ENCODE results near the gene PLB1.

The PLB1 gene

DNA sequence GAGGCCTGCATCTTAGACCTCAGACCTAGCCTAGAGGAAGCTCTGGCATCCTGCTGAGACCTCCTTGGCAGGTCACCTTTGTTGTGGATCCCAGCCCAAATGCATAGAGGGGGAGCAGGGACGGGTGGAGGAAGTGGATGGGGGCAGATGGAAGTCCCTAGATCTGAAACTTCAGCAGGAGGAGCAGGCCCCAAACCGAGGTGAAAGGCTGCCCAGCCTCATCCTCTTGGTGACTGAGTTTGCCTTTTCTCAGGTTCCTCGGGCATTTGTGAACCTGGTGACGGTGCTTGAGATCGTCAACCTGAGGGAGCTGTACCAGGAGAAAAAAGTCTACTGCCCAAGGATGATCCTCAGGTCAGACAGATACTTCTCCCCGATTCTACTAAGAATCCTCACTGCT lies 86.3 kb downstream of the PLB1 start:
- H3K4me3 ChIP-seq (ENCODE audit: low read length) = no peak overlapping the region
- TF ChIP-seq, protein P1, sequence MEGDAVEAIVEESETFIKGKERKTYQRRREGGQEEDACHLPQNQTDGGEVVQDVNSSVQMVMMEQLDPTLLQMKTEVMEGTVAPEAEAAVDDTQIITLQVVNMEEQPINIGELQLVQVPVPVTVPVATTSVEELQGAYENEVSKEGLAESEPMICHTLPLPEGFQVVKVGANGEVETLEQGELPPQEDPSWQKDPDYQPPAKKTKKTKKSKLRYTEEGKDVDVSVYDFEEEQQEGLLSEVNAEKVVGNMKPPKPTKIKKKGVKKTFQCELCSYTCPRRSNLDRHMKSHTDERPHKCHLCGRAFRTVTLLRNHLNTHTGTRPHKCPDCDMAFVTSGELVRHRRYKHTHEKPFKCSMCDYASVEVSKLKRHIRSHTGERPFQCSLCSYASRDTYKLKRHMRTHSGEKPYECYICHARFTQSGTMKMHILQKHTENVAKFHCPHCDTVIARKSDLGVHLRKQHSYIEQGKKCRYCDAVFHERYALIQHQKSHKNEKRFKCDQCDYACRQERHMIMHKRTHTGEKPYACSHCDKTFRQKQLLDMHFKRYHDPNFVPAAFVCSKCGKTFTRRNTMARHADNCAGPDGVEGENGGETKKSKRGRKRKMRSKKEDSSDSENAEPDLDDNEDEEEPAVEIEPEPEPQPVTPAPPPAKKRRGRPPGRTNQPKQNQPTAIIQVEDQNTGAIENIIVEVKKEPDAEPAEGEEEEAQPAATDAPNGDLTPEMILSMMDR (conservative IDR thresholded peaks at IDR 0.05; ENCODE audit: low read length) = no peak
- no peak for DNase-seq (ENCODE audit: low read depth)

DNA sequence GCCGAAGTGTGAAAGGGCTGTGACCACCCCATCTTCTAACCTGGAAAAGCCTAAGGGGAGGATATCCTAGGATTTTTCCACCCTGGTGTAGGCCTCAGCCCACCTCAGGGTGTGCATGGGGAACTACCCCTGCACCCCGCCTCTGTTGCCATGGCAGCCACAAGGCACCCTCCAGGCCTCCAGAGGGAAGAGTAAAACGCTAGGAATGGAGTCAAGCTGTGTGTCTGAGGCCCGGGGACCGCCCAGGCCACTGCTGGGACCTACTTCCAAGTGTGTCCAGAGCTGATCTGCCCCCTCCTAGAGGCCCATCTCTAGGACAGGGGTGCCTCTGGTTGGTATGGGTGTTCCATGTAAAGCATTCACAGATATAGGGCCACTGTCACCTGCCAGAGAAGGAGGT lies 86.7 kb downstream of the PLB1 start:
- no peak for DNase-seq (ENCODE audit: low read depth)
- H3K4me3 ChIP-seq (ENCODE audit: low read length) = no peak overlapping the region

DNA sequence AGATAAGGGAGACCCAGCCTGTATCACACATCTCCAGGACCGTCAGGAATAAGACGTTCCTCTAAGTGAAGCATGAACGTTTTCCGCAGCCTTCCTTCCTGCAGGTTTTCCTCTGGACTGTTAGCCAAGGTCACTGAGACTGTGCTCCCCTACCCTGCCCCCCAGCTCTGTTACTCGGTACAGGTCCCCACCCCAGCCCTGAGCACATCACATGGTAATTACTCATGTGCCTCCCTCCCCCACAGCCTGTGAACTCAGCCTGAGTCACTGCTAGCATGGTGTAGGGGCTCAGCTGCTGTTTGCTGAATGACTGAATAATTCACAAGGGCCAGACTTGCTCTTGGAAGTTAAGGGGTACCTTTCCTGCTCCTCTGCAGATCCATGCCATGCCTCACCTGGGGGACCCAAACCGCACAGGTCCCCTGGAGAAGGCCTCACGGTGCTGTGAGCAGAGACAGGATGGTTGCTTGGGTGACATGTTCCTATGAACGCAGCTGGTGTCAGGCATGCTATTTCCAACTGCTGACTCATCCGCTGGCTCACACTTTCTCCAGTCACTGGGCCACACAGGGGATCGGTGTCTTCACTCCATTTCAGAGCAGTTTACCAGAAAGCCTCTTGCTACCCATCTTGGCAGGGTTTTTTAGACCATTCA lies 88.2 kb downstream of the PLB1 start:
- peak overlapping the region; percentile 43 for H3K4me3 ChIP-seq (ENCODE audit: low read length)
- peak; percentile 87 for DNase-seq (ENCODE audit: low read depth)
- TF ChIP-seq, protein P1 (conservative IDR thresholded peaks at IDR 0.05; ENCODE audit: low read length) = no peak

More for the DNA sequence above, 86.7 kb downstream of the PLB1 start:
- TF ChIP-seq, protein P1 (conservative IDR thresholded peaks at IDR 0.05; ENCODE audit: low read length) = no peak

DNA sequence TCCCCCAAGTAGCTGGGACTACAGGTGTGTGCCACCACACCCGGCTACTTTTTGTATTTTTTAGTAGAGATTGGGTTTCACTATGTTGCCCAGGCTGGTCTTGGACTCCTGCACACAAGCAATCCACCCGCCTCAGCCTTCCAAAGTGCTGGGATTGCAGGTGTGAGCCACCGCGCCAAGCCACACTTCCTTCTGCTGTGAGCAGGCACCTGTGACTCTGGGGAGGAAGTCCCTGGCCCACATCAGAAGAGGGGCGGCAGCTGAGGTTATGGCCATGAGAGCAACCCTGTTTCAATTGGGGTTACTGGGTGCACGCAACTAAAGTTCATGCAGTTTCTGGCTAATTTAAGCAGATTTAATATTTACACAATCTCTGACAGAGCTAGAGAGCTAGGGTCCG lies 91.0 kb downstream of the PLB1 start:
- TF ChIP-seq, protein P1 (conservative IDR thresholded peaks at IDR 0.05; ENCODE audit: low read length) = no peak
- no peak overlapping the region for H3K4me3 ChIP-seq (ENCODE audit: low read length)
- DNase-seq (ENCODE audit: low read depth) = no peak

DNA sequence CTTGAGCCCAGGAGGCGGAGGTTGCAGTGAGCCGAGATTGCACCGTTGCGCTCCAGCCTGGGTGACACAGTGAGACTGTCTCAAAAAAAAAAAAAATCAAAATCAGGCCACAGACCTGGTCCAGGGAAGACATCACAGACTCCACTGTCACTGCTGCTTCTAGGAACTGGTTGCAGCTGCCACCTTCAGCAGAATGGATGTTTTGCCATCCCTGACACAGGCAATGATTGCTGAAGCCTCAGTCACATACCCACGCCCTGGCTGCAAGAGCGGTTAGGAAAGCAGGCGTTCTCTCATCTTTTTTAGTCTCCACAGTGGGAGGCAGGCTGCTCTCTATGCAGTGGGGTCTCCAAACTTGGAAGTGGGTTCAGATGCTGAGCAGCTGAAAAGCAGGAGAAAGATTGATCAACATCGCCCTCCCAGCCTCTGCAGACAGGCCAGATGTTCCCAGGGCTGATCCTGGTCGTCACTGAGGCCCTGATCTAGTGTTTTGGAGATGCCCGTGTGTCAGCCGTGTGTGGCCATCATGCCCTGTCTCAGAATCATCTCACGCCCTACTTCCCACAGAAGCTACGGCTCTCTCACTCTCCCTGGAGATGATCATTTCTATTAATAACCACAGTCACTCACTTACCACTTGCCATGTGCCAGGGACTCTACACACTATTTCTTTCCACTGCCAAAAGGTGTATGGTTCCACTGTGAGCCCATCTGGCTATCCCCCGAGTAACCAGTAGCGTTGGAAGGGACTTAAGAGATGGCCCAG lies 91.8 kb downstream of the PLB1 start:
- no peak for DNase-seq (ENCODE audit: low read depth)
- TF ChIP-seq, protein P1 (conservative IDR thresholded peaks at IDR 0.05; ENCODE audit: low read length) = no peak
- no peak overlapping the region for H3K4me3 ChIP-seq (ENCODE audit: low read length)

DNA sequence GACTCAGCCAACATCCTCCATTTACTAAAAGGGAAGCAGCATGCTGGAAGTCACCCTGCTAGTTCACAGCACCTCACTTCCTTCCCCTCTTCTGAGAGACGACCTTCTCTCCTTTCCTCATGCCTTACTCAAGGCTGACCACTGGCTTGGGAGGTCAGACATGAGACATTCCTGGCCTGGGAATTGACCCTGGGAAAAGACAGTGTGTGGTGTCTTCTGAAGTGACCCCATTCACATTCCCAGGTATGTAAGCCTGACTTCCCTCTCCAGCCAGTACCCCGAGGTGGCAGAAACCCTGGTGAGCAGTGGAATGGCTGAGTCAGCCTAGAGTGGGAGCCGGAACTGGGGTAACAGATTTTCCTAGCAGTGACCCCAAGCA lies 92.4 kb downstream of the PLB1 start:
- TF ChIP-seq, protein P1 (conservative IDR thresholded peaks at IDR 0.05; ENCODE audit: low read length) = no peak
- no peak overlapping the region for H3K4me3 ChIP-seq (ENCODE audit: low read length)
- no peak for DNase-seq (ENCODE audit: low read depth)

Measured in AG10803 (cell line).